Lung microvascular endothelial cell (primary cell): ENCODE results near the gene SP9. TPM values are rescaled to one million over a fixed set of nuclear protein-coding genes. Genes with fewer than 3 reads are reported as not detected.
A peak's percentile ranks its signal among the peaks of the same experiment; 100 is the strongest.

Experiments used
- DNase-seq, 2 donors: peaks; one replicate each; pipeline versions ENCODE4 v3.0.0 to v3.0.0-alpha.2; 2010; ENCODE audit warnings: low read depth in 2 of 2
- total RNA-seq: library from RNA; depleted of rRNA; stranded (reverse); fragments of >200 nt; gene quantifications from 2 replicates; pipeline ENCODE4 v1.2.1, GENCODE V29; 2014

SP9 gene
- total RNA-seq, 1 donor from 2014 or later: not detected

GRCh38 chr2:174333372-174334277 lies 1.1 kb upstream of the SP9 start:
- no peak for DNase-seq

- no peak for DNase-seq
Measured at GRCh38 chr2:174334278-174334715, 457 bp upstream of the SP9 start.

GRCh38 chr2:174335254-174335987 lies 667 bp downstream of the SP9 start:
- DNase-seq: no peak

GRCh38 chr2:174335988-174336500 lies 1.3 kb downstream of the SP9 start:
- DNase-seq: no peak

GRCh38 chr2:174336501-174337336 lies 2.0 kb downstream of the SP9 start:
- peak in 1 of 2 donors; percentile 52 for DNase-seq

- peak in 1 of 2 donors; percentile 34 for DNase-seq
Measured at GRCh38 chr2:174337337-174338146, 2.8 kb downstream of the SP9 start.

GRCh38 chr2:174338147-174338605 lies 3.4 kb downstream of the SP9 start:
- no peak for DNase-seq

- no peak for DNase-seq
Measured at GRCh38 chr2:174338671-174339560, 4.2 kb downstream of the SP9 start.

GRCh38 chr2:174339561-174340399 lies 5.0 kb downstream of the SP9 start:
- no peak for DNase-seq

- DNase-seq: no peak
Measured at GRCh38 chr2:174340400-174341292, 5.9 kb downstream of the SP9 start.

GRCh38 chr2:174341293-174341994 lies 6.7 kb downstream of the SP9 start:
- DNase-seq: peak; percentile 86 to 88

- no peak for DNase-seq
Measured at GRCh38 chr2:174341995-174342685, 7.4 kb downstream of the SP9 start.

- DNase-seq: no peak
Measured at GRCh38 chr2:174342686-174343342, 8.1 kb downstream of the SP9 start.

GRCh38 chr2:174343343-174343622 lies 8.5 kb downstream of the SP9 start:
- DNase-seq: no peak

- no peak for DNase-seq
Measured at GRCh38 chr2:174343623-174344455, 9.1 kb downstream of the SP9 start.
